HG02943 (cell line): ENCODE measurements around the gene PEAR1.

Experiments
- ATAC-seq: cut with Tn5 transposase; IDR thresholded peaks from one replicate; pipeline ENCODE4 v1.9.1; 2021; ENCODE audit warnings: mild to moderate bottlenecking, low read depth, moderate library complexity; ENCODE audit not compliant: unreplicated experiment

Gene PEAR1

GRCh38 chr1:156951371-156951770 is 57.9 kb downstream of the PEAR1 start:
- ATAC-seq, result no peak

DNA sequence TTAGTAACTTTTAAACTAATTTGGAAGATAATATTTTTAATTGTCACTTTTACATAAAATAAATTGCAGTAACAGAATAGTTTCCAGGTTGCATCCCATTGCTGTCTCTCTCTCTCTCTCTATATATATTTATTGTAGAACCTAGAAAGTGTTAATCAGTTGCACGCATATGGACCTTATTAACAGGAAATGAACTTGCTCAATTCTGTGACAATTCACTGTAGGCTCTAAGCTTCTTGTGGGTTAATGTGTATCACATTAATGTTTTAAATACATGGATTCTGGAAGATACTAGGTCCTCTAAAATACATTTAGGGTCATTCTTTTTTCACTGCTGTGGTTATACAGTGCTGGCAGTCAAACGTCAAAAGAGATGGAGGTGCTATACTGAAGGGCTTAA is 60.1 kb downstream of the PEAR1 start:
- ATAC-seq, result no peak

GRCh38 chr1:156956333-156956732 is 62.8 kb downstream of the PEAR1 start:
- ATAC-seq, result no peak

DNA sequence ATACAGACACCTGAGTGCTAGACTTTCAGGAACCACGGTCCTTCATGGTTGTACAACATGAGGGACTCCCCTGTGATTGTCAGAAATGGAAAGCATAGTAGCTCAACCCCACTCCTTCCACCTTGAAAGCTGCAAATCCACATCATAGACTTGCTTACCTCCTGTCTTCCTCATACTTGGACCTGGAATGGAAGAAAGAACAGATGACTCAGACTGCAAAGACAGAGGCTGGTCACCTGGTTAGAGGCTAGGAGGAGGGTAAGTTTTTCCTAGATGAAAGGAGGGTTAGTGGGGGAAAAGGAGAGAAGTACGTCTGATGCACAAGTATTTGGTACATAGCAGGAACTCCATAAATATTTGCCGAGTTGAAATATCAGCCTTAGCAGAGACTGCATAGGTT is 64.1 kb downstream of the PEAR1 start:
- no peak for ATAC-seq

- no peak for ATAC-seq
Observed at GRCh38 chr1:156958247-156958714, 64.8 kb downstream of the PEAR1 start.

DNA sequence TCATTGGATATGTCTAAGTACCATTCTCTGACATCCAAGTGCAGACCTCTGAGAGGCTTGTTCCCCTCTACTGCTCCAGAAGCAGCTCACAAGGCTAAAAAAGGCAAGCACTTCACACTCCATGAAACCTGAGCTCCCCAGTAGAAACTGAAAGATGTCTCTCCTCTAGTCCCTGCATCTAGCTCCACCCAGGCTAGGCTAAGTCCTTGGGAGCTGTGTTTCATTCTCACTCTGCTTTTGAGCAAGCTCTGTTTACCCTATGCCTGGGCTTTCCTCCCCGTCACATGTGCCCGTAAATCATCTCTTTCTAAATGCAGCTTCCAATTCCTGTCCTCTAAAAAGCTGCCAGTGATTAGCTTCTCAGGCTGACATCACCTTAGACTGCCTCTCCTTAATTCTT is 65.9 kb downstream of the PEAR1 start:
- ATAC-seq, result no peak

DNA sequence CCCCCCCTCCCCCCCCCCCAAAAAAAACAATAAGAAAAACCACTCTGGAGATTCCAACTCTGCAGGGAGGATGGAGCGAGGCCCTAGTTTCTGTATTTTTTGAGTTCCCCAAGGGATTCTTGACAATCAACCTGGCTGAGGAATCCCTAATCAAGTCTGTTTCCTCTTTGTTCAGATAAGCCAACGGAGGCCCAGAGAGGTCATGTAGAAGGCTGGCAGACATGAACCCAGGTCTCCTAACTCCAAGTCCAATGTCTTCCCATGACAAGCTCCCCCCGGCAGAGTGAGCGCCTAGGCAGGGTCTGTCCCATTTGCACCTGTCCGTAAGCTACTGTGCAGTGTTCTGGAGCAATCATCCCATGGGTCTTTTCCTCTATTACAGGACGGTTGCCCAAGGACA is 66.4 kb downstream of the PEAR1 start:
- ATAC-seq, result no peak

DNA sequence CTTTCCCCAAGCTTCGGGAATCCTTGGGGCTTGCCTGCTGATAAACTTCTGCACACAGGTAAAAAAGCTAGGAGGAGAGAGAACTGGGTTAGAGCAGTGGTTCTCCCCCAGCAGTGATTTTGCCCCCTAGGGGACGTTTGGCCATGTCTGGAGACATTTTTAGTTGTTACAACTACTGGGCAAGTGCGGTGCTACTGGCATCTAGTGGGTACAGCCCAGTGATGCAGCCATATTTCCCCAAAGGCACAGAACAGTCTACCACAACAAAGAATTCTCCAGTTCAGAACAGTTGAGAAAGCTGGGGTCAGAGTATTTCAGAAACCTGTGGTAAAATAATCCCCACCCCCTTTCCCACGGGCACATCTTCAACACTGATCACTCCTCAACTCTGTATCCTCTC is 68.2 kb downstream of the PEAR1 start:
- no peak for ATAC-seq

- ATAC-seq, result no peak
Observed at GRCh38 chr1:156963621-156964020, 70.1 kb downstream of the PEAR1 start.

GRCh38 chr1:156964441-156964840 is 70.9 kb downstream of the PEAR1 start:
- ATAC-seq, result no peak
